Esophagus squamous epithelium (tissue), 4 donors: ENCODE data around the gene PRRG1.

ENCODE experiments used
- CTCF ChIP-seq, 6 experiments: fragments of 450-650 bp in 4 of 6; fragments of 200-600 bp in 2 of 6; sonication (generic) in 2 of 6; IDR thresholded peaks; one replicate each; pipeline ENCODE4 v1.5.1; 2016 to 2019; ENCODE audit warnings: antibody characterized with exemption in 6 of 6, mild to moderate bottlenecking in 4 of 6, moderate library complexity in 4 of 6
- POLR2A ChIP-seq, 4 donors: fragments of 450-650 bp; IDR thresholded peaks; one replicate each; pipeline ENCODE4 v1.6.1; 2017; ENCODE audit warnings: antibody characterized with exemption in 4 of 4, mild to moderate bottlenecking in 4 of 4, moderate library complexity in 3 of 4

GRCh38 chrX:37504991-37505390, 155.8 kb downstream of the PRRG1 start:
- TF ChIP-seq CTCF (IDR thresholded peaks at IDR 0.05) (no peak), POLR2A (IDR thresholded peaks at IDR 0.05) (no peak)
